ENCODE data around the gene HUNK. TPM values are rescaled to one million over a fixed set of nuclear protein-coding genes. Genes with fewer than 3 reads are reported as not detected.

Gene HUNK
- total and polyA plus RNA-seq, 2 experiments from 2014 or later: 1.6 to 5.1 TPM

GRCh38 chr21:31900121-31900895, 27.5 kb downstream of the HUNK start (continued):
- no peak for TF ChIP-seq ZNF462 (CRISPR knock-in tag; IDR thresholded peaks at IDR 0.05)

- Histone ChIP-seq H3K79me2 (replicated peaks; ENCODE audit: insufficient read depth) (peaks cover 9% of the 10 kb centered on the region), H3K27me3 (ENCODE audit: insufficient read depth) (no peaks in the 10 kb centered on the region), H3K9me2 (ENCODE audit: insufficient read depth) (peaks cover 4% of the 10 kb centered on the region; the same call in 1 of the 2 replicates), H3F3A (replicated peaks; ENCODE audit: low read depth) (no peaks in the 10 kb centered on the region), H3K36me3 (ENCODE audit: insufficient read depth) (no peaks in the 10 kb centered on the region), H2AFZ (no peak overlapping the region), H3K4me2 (no peak overlapping the region), H3K4me1 (ENCODE audit: insufficient read depth) (no peaks in the 10 kb centered on the region), H3K4me3 (no peak overlapping the region), H3K27ac (ENCODE audit: low read depth) (no peak overlapping the region), H4K20me1 (replicated peaks; ENCODE audit: insufficient read depth) (no peaks in the 10 kb centered on the region)
- peaks cover 5% of the 10 kb centered on the region for H3K27me3 Mint-ChIP-seq (ENCODE audit: insufficient read depth, low read depth, poor library complexity)
- H3K36me3 Mint-ChIP-seq (ENCODE audit: low read depth): no peaks in the 10 kb centered on the region
- DNase-seq (ENCODE audit: low spot score) (no peak), ATAC-seq (no peak)
- H3K9me3 Mint-ChIP-seq: no peaks in the 10 kb centered on the region
- no peak overlapping the region for H3K4me3 Mint-ChIP-seq
- H3K4me1 Mint-ChIP-seq: peaks cover 12% of the 10 kb centered on the region
- no peak overlapping the region for H3K27ac Mint-ChIP-seq
- no peak for TF ChIP-seq ZNF114 (CRISPR knock-in tag; IDR thresholded peaks at IDR 0.05)
- TF ChIP-seq CTCF (conservative IDR thresholded peaks at IDR 0.05; ENCODE audit: low read depth in 2 of 2): no peak
- TF ChIP-seq EZH2 (IDR thresholded peaks at IDR 0.05; ENCODE audit: low read depth, unreplicated experiment): no peak
- TF ChIP-seq REST (IDR thresholded peaks at IDR 0.05; ENCODE audit: unreplicated experiment): no peak
- no peak for TF ChIP-seq POLR2AphosphoS5 (IDR thresholded peaks at IDR 0.05; ENCODE audit: low read depth)
These were observed 28.5 kb downstream of the HUNK start for GRCh38 chr21:31901315-31901714.
